Mucosa of descending colon (tissue), 3 donors: ENCODE results near the gene TSPAN7. TPM values are rescaled to one million over a fixed set of nuclear protein-coding genes. Genes with fewer than 3 reads are reported as not detected.

Experiments used
- ATAC-seq: fragments of 200-7000 bp; cut with Tn5 transposase; one replicate; pipeline ENCODE4 v1.9.1; 2020; ENCODE audit warnings: mild to moderate bottlenecking, moderate library complexity
- DNase-seq, 3 donors: peaks; one replicate each; pipeline ENCODE4 v3.0.0-alpha.2; 2020
- H3K36me3 ChIP-seq: fragments of 200-600 bp; one replicate; pipeline ENCODE4 v1.8.0; 2021; ENCODE audit warnings: low read depth, mild to moderate bottlenecking
- H3K4me1 ChIP-seq: fragments of 200-600 bp; one replicate; pipeline ENCODE4 v1.8.0; 2021; ENCODE audit warnings: low read depth, mild to moderate bottlenecking
- H3K4me3 ChIP-seq: fragments of 200-600 bp; one replicate; pipeline ENCODE4 v1.8.0; 2021; ENCODE audit warnings: mild to moderate bottlenecking
- H3K9me3 ChIP-seq: fragments of 200-600 bp; one replicate; pipeline ENCODE4 v1.8.0; 2021; ENCODE audit warnings: mild to moderate bottlenecking
- CTCF ChIP-seq: fragments of 200-600 bp; IDR thresholded peaks from one replicate; pipeline ENCODE4 v1.8.0; 2022; ENCODE audit warnings: antibody characterized with exemption, mild to moderate bottlenecking
- intact Hi-C, 2 donors: fragments of 100-400 bp; cut with DNase I in 1 of 2; cut with micrococcal nuclease in 1 of 2; formaldehyde crosslinking; loops; one replicate each; pipeline versions ENCODE4 v1.11.0 to v1.11.1; 2022; cut with DNase I, micrococcal nuclease
- total RNA-seq, 3 donors: library from RNA; stranded (reverse); fragmentation: NEBNext Ultra II Directional in 2 of 3; extraction: Animal tissue kit (Norgen Biotek cat#: 25700) in 2 of 3; gene quantifications; one replicate each; pipeline versions ENCODE4 v1.2.1 to v1.2.4, GENCODE V29; 2021 to 2023
- donor health status: DM: no; HTN: no; CAD: no; lungs with moderate emphysema.
- donor health status: DM: no; HTN: no; CAD: no.
- donor health status: DM: no; HTN: yes; CAD: no.

TSPAN7 gene
- total RNA-seq, 3 donors from 2014 or later, result 61.4 to 138 (median 104) TPM

GRCh38 chrX:38595801-38596200 lies 34.5 kb downstream of the TSPAN7 start:
- H3K4me1 ChIP-seq, result no peaks in the 10 kb centered on the region
- TF ChIP-seq CTCF, result no peak
- intact Hi-C loops, result no loop called here
- H3K36me3 ChIP-seq, result no peaks in the 10 kb centered on the region
- H3K4me3 ChIP-seq, result no peak overlapping the region
- H3K9me3 ChIP-seq, result no peaks in the 10 kb centered on the region
- DNase-seq (no peak), ATAC-seq (no peak)

DNA sequence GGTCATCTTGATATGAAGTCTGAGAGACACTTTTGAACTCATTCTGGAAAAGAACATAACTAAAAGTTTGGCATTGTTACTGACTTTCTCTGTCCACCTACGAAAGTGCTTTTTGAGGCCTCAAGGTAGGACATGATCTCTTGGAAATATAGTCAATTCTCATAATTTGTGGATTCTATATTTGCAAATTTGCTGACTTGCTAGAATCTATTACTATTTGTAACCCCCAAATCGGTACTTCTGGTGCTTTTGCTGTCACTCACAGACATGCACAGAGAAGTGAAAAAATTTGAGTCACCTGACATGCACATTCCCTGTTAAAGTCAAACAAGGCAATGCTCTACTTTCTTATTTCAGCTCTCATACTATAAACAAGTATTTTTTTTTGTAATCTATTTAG lies 35.6 kb downstream of the TSPAN7 start:
- Histone ChIP-seq H3K9me3 (no peaks in the 10 kb centered on the region), H3K4me1 (no peaks in the 10 kb centered on the region), H3K36me3 (no peaks in the 10 kb centered on the region), H3K4me3 (no peak overlapping the region)
- no peak for TF ChIP-seq CTCF
- ATAC-seq (no peak), DNase-seq (no peak)
- intact Hi-C loops, result no loop called here

DNA sequence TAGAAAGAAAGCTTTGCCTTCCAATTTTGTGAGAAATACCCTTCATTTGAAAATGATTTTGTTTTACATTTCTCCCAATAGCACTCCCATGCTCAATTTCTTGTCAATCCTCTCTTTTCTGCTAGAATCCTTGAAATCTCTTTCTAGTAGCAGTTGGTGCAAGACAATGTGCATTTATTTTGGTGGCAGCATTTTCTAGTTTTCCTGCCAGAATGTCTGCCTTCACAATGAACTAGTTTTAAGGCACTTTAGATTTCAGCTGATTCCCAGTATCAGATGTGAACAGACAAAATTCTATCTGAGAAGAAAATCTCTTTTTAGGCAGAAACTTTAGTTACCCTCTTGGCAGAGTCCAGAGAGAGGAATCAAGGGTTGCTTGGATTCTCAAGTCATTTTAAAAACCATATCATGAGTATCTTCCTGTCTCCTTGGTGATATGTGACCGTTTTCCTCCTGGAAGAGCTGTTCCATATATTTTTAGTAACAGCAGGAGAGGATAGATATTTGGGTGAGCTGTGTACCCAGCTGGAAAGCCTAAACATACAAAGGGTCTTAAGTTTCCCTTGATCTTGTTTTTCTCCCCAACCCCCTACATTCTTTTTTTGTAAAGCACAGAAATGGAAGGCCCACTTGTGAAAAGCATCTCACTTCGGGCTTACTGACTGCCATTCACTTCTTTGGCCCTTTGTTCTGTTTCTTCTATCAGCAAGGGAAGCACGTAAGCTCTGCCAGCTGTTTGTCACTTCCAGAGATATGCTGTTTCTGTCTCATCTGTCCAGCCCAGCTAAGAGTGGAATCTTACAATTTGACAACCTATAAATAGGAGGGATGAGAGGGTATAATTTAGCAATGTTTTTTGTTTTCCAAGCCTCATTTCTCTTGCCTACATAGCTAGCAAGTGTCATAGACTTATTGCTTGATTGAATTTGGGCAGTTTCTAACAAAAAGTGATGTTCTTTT lies 38.7 kb downstream of the TSPAN7 start:
- Histone ChIP-seq H3K4me3 (no peak overlapping the region), H3K4me1 (no peaks in the 10 kb centered on the region), H3K9me3 (no peaks in the 10 kb centered on the region), H3K36me3 (no peaks in the 10 kb centered on the region)
- no peak for TF ChIP-seq CTCF
- DNase-seq (no peak), ATAC-seq (no peak)
- intact Hi-C loops, result no loop called here

DNA sequence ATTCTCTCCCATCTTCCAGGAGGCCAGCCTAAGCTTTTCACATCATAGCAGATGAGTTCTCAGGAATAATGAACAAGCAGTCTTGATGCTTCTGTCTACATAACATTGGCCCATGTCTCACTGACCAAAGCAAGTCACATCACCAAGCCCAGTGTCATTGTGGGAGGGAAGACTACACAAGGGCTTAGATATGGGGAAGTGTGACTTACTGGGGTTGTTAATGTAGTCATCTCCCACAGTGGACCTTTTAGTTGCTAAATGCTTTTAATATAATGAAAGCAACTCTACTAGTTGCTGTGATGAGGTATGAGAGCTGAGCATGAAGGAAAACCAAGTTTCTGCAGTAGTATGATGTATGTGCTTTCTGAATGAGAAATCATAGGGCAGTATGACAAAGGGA lies 40.5 kb downstream of the TSPAN7 start:
- TF ChIP-seq CTCF, result no peak
- intact Hi-C loops, result no loop called here
- no peak for DNase-seq
- Histone ChIP-seq H3K36me3 (no peaks in the 10 kb centered on the region), H3K4me3 (no peak overlapping the region), H3K4me1 (no peaks in the 10 kb centered on the region), H3K9me3 (no peaks in the 10 kb centered on the region)
- no peak for ATAC-seq

DNA sequence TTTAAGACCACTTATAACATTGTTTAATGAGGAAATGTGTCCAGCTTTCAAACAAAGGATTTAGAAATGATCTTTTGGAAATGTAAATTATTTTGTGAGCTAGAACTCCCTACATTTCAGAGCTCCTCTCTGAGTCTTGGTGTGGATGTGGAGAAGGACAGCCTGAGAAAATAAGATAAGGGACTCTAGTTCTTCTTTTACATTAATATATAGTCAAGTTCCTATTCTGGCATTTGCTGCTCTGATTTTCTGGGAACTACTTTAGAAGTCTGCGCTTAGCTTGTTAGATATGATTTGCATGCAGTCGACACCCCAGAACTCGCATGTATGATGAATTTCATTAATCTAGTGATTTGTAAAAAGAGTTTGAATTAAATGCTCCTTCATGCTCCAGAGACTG lies 45.5 kb downstream of the TSPAN7 start:
- no peak for ATAC-seq
- Histone ChIP-seq H3K4me3 (no peak overlapping the region), H3K36me3 (no peaks in the 10 kb centered on the region), H3K4me1 (no peaks in the 10 kb centered on the region), H3K9me3 (no peaks in the 10 kb centered on the region)
- intact Hi-C loops, result no loop called here
- no peak for TF ChIP-seq CTCF
- DNase-seq, result no peak
